AG09319 (cell line): ENCODE results near the gene PHC1.
"Not testable (repeated sequence)": the region's sequence is repeated elsewhere in the genome, so short reads cannot be mapped to it uniquely, and the experiment has no call there.

Experiments
- DNase-seq: peaks from one replicate; pipeline ENCODE4 v3.0.0-alpha.2; 2010; ENCODE audit warnings: low read depth; ENCODE audit errors: extremely low read depth
- CTCF ChIP-seq: IDR thresholded peaks from 2 replicates; pipeline ENCODE4 v1.5.1; 2011; ENCODE audit warnings: low read depth, mild to moderate bottlenecking, inconsistent platforms, low read length, moderate library complexity

PHC1 gene

GRCh38 chr12:8911606-8912268 is 2.6 kb upstream of the PHC1 start:
- TF ChIP-seq CTCF, result no peak

GRCh38 chr12:8912914-8913313 is 1.4 kb upstream of the PHC1 start:
- no peak for TF ChIP-seq CTCF
- no peak for DNase-seq

More at GRCh38 chr12:8911606-8912268, 2.6 kb upstream of the PHC1 start:
- no peak for DNase-seq

GRCh38 chr12:8913702-8914032 is 642 bp upstream of the PHC1 start:
- no peak for DNase-seq
- TF ChIP-seq CTCF, result no peak

GRCh38 chr12:8914716-8915526 is 612 bp downstream of the PHC1 start:
- TF ChIP-seq CTCF, result no peak
- DNase-seq, result no peak

GRCh38 chr12:8916154-8916553 is 1.8 kb downstream of the PHC1 start:
- DNase-seq, result no peak
- no peak for TF ChIP-seq CTCF

GRCh38 chr12:8917031-8917430 is 2.7 kb downstream of the PHC1 start:
- DNase-seq, result no peak
- no peak for TF ChIP-seq CTCF

GRCh38 chr12:8917751-8918150 is 3.4 kb downstream of the PHC1 start:
- DNase-seq, result no peak
- TF ChIP-seq CTCF, result no peak

DNA sequence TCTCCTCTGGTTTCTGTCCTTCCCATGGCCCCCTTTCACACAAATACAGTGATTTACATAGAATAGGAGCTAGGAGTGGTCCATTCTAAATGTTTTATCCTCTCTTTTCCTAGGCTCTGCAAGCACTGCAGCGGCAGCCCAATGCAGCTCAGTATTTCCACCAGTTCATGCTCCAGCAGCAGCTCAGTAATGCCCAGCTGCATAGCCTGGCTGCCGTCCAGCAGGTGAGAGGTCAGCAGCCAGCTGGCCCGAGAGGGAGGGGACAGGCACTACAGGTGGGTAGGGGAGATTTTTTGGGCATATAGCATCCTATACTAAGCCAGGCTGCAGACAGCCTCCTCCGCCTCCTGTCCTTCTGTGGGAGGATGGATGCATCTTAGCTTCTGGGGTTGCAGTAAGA is 5.3 kb downstream of the PHC1 start:
- DNase-seq, result not testable (repeated sequence)
